Transverse colon (tissue), 4 donors: Measurements from ENCODE around the gene OOSP1.

ENCODE experiments used
- CTCF ChIP-seq, 5 experiments: fragments of 200-600 bp in 3 of 5; fragments of 450-650 bp in 2 of 5; sonication (generic) in 3 of 5; IDR thresholded peaks; 1 replicate in 2 of 5; 2 replicates in 3 of 5; pipeline ENCODE4 v1.5.1; 2016 to 2017; ENCODE audit warnings: antibody characterized with exemption in 5 of 5, inconsistent platforms in 3 of 5, mild to moderate bottlenecking in 2 of 5, moderate library complexity in 1 of 5
- EP300 ChIP-seq: sonication (generic); formaldehyde crosslinking; IDR thresholded peaks from one replicate; pipeline ENCODE4 v1.6.1; 2017; ENCODE audit warnings: antibody characterized with exemption, low read depth
- POLR2A ChIP-seq: fragments of 450-650 bp; IDR thresholded peaks from one replicate; pipeline ENCODE4 v1.6.1; 2016; ENCODE audit warnings: antibody characterized with exemption, mild to moderate bottlenecking, moderate library complexity
- POLR2AphosphoS5 ChIP-seq, 3 donors: sonication (generic); formaldehyde crosslinking; IDR thresholded peaks; one replicate each; pipeline ENCODE4 v1.6.1; 2016; ENCODE audit warnings: antibody characterized with exemption in 3 of 3

GRCh38 chr11:59997800-59998199, 59.6 kb downstream of the OOSP1 start:
- TF ChIP-seq POLR2AphosphoS5 (IDR thresholded peaks at IDR 0.05) (no peak), POLR2A (no peak), CTCF (IDR thresholded peaks at IDR 0.05) (no peak), EP300 (no peak)
